CD4-positive, alpha-beta T cell treated with Interleukin-6 for 4 hours (primary cell): ENCODE results near the gene TMEM139.

ENCODE experiments used
- DNase-seq: peaks from one replicate; pipeline ENCODE4 v3.0.0-alpha.2; 2020; ENCODE audit warnings: mixed read lengths

The TMEM139 gene

DNA sequence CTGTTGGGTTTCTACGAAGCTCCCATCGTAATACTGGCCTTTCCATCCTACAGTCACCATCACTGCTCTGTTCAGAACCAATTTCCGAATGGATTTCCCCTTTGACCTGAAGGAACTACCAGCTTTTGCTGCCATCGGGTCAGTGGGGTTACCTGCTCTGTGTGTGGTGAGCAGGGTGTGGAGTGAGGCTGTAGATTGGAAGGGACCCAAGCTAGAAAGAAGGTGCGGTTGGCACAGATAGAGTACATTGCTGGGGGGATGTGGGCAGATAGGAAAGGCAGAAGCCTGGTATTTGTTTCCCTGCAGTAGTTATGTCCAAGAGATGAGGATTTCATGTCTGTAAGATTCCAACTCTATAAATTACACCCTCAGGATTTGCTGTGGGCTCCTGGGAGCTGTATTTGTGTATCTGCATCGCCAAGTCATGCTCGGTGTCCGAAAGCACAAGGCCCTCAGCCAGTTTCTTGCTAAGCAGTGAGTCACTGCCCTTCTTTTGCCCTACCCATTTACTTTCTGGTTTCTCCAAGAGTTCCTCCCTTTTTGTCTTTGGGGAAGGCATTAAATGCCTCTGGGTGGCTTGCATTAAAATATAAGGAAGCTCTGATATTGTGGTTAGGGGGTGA, 46.5 kb downstream of the TMEM139 start:
- no peak for DNase-seq

DNA sequence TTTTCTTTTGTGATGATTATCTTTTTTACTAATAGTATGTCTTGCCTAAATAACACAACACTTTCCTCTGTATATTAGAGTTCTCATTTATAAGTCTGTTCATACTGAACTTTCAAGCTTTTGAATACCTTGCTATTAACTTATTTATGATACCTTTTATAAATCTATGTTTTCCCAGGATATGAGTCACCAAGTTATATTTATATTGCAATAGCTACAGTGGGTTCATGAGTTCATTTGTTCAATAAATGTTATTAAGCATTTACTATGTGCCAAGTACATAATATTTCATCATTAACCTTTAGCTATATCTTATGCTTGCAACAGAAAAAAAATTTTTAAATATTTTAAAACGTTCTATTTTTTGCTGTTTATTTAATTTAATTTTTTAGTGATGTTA, 49.5 kb downstream of the TMEM139 start:
- DNase-seq: no peak

DNA sequence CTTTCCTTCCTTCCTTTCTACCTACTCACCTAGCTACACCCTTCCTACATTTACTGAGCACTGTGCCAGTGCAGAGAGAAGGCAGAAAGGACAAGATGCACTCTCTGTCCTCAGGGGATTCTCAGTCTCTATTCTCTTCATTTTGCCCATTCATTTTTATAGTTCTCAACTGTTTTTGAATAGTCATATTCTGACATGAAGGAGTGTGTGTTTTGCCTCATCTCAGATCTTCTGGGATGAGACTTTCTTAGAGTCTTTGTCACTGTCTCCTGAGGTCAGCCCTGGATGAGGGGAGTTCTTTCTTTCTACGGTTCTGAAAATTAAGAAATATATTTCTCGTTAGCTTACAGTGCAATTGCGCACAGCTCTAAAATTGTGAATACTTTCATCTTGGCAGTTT, 52.5 kb downstream of the TMEM139 start:
- DNase-seq: no peak
